RPMI8226 (cell line): ENCODE data around the gene USP7.
A peak's percentile ranks its signal among the peaks of the same experiment; 100 is the strongest.
"Not testable (repeated sequence)": the region's sequence is repeated elsewhere in the genome, so short reads cannot be mapped to it uniquely, and the experiment has no call there.

Experiments used
- DNase-seq: peaks from one replicate; pipeline ENCODE4 v3.0.0-alpha.2; 2015

The USP7 gene

GRCh38 chr16:8971416-8971815, 7.7 kb upstream of the USP7 start:
- DNase-seq = no peak

DNA sequence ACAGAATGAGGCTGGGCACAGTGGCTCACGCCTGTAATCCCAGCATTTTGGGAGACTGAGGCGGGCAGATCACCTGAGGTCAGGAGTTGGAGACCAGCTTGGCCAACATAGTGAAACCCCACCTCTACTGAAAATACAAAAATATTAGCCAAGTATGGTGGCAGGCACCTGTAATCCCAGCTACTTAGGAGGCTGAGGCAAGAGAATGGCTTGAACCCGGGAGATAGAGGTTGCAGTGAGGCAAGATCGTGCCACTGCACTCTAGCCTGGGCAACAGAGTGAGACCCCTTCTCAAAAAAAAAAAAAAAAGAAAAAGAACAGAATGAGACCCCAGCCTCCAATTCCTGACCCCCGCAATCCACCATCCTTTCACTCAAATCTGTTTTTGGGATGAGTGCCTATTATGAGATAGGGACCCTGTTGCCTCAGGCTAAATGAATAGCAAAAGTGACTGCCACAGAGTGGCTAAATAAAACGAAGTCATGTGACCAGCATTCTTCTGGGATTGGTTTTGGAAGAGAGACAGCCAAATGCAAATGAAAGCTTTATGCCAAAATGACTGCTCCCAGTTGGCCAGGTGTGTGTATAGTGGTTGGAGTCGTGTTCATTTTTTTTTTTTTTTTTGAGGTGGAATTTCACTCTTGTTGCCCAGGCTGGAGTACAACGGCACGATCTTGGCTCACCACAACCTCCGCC, 5.6 kb upstream of the USP7 start:
- not testable (repeated sequence) for DNase-seq

DNA sequence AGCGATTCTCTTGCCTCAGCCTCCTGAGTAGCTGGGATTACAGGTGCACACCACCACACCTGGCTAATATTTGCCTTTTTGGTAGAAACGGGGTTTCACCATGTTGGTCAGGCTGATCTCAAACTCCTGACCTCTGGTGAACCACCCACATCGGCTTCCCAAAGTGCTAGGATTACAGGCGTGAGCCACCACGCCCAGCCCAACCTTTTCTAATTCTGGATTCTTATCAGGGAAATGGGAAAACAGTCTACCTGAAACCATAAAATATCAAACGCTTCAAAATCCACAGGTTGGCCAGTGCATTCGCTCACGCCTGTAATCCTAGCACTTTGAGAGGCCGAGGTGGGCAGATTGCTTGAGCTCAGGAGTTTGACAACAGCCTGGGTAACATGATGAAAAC, 4.3 kb upstream of the USP7 start:
- not testable (repeated sequence) for DNase-seq

GRCh38 chr16:8967132-8967821, 3.6 kb upstream of the USP7 start:
- DNase-seq = peak; percentile 67

DNA sequence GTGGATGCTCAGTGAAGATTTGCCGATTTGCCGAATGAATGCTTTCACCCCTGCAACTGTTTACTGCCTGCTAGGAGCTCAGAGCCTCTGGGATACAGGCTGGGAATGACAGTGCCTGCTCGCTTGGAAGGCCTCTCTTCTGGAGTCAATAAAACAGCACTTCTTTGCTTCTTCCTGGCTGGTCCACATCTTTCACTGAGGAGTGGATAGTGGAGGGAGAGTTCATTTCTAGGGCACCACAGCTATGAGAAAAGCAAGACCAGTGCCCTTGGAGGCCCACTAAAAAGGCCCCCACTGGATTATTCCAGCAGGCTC, 3.1 kb upstream of the USP7 start:
- DNase-seq = no peak

- DNase-seq = no peak
These were observed 756 bp upstream of the USP7 start for GRCh38 chr16:8964462-8964861.

DNA sequence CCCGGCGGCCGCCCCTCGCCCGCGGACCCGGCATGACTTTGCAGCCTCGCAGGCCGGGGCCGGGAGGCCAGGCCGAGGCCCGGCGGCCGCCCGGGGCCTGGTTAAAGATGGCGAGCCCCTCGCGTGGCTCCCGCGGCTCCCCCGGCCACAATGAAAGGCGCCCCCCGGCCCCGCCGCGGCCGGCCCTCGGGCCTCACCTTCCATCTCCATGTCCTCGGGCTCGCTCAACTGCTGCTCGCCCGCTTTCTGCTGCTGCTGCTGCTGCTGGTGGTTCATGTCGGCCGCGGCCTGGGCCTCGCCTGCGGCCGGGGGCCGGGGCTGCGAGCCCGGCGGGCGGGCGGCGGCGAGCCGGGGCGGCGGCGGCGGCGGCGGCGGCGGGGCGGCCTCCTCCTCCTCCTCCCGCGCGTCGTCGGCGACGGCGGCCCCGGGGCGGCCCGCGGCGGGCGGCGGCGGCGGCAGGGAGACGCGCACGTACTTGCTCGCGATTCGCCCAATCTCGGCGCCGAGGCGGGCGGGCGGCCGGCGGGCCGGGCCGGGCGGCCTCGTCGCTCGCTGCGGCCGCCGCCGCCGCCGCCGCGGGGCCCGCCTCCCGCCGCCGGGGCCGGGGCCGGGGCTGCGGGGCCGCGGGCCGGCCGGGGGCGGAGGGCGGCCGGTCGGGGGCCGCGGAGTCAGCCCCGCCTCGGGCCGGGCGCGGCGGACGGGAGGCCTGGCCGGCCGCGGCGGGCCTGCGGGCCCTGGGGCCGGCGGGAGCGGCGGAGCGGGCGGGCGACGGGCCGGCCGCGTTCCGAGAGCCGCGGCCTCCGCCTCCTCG, 491 bp downstream of the USP7 start:
- DNase-seq = peak; percentile 29

DNA sequence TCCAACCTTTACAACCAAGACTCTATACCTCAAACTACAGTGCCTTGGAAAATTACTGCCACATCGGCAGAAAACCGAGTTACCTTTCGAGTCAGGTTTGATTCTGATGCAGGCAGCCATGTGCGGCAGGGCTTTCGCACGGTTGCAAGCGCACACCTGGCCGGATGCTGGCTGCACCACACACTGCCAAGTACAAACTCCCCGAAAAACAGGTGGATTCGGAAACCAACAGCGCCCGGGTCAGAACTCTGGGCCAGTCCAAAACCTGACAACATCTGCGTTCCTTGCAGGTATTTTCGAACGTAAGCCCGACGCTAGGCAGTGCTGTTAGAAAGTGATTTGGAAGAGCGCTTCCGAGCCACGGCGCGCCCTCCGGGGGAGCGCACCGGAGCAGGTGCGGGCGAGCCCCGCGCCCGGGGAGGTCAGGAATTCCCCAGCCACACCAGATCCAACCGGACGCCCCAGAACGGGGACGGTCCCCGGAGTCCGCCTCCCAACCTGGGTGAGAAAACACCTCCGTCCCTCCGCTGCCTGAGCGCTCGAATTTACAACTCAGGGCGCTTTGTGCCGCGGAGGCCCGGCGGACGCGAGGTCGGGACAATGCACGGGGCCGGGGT, 1.2 kb downstream of the USP7 start:
- peak; percentile 95 for DNase-seq

DNA sequence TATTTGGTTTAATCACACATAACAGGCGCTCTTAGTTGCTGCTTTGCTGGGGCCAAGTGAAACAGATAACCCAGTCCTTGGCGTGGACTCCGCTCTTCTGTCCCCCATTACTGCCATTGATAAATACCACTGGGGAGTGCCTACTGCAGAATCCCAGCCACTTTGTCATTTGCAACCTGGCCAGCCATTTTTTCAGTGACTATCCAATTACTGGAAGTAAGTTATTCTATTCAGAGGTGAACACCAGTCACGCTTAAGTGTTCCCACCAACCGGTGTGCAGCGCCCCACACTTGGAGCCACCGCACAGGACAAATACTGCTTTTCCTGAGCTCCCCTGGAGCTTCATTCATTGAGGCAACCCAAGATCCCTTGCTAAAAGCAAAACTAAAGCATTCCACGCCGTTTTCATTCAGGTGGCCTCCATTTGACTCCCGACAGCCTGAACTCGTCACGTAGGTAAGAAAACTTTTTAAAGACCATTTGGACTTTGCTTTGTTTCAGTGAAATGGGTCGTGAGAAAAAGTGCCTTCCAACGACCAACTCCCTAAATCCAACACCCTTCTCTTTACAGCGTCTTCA, 1.8 kb downstream of the USP7 start:
- DNase-seq = peak; percentile 44

DNA sequence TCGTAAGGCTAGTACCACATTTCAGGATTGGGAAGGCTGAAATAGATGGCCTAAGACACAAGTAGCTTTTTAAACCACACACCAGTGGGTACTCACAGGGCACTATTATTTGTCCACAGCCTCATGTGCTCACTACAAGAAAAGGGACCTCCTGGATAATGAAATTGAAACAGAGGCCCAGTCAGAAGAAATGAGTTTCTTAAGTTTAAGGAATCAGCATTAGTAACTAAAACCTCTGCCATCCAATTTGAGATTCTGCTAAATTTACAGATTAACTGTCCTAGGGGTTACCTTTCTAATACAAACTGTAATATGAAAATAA, 3.0 kb downstream of the USP7 start:
- DNase-seq = peak; percentile 39

GRCh38 chr16:8959921-8960787, 3.6 kb downstream of the USP7 start:
- DNase-seq = peak; percentile 63

- peak; percentile 47 for DNase-seq
These were observed 5.2 kb downstream of the USP7 start for GRCh38 chr16:8958344-8959167.

- DNase-seq = no peak
These were observed 6.1 kb downstream of the USP7 start for GRCh38 chr16:8957509-8958157.

DNA sequence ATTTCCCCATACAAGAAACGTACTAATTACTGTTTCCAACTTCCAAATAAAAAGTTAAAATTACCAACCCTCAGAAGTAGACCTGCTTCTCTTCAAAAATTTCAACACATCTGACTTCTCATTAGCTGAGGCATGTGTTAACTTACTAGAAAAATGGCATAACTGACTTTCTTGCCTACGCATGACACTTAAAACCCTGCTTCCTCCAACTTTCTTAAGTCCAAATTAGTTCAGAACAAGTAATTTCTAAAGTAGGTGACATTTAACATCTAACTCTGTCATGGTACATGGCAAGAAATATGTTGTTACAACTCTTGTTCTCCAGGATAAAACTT, 6.7 kb downstream of the USP7 start:
- DNase-seq = no peak

DNA sequence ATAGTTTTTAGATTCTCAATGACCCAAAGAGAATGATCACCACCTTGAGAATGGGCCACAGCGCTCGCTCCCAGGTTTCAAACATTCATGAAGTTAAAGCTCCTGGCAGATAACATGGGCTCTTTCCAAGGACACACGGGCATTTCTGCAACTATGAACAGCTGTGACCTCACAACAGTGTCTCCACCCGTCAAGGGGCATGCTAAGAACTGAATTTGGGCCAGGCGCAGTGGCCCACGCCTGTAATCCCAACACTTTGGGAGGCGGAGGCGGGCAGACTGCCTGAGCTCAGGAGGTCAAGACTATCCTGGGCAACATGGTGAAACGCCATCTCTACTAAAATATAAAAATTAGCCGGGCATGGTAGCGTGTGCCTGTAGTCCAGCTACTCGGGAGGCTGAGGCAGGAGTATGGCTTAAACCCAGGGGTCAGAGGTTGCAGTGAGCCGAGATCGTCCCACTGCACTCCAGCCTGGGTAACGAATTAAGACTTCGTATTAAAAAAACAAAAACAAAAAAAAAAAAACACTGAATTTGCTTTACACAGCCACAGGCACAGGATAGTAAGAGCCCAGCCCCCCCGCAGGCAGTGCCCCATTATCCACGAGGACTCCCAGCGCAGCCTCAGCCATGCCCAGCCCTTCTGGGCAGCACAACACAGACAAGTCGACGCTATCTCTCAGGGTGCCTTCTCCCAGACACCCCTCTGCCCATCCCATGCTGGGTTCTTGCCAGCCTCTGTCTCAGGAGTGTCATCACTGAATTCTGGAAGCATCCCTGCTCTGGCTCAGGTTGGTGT, 7.2 kb downstream of the USP7 start:
- DNase-seq = no peak

GRCh38 chr16:8955828-8956227, 7.9 kb downstream of the USP7 start:
- DNase-seq = no peak

DNA sequence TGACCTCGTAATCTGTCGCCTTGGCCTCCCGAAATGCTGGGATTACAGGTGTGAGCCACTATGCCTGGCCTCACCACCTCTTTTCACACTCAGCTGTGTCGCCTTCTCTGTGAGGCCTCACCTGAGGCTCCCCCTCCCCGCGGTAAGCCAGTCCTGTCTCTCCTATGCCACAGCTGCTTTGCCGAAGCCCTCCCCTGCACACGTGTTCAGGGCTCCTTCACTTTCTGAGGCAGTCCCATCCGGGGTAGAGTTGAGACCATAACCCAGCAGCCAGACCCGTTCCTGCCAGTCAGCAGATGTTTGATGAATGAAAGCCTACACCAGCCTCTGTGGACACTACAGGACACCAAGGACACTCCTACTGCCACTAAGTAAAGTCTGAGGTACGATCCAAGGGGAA, 10.6 kb downstream of the USP7 start:
- DNase-seq = no peak

- DNase-seq = no peak
These were observed 11.4 kb downstream of the USP7 start for GRCh38 chr16:8952281-8952751.

GRCh38 chr16:8951447-8952280, 12.0 kb downstream of the USP7 start:
- DNase-seq = no peak
